Suprapubic skin (tissue), 4 donors: ENCODE data around the gene TCEA2. TPM values are rescaled to one million over a fixed set of nuclear protein-coding genes. Genes with fewer than 3 reads are reported as not detected.

ENCODE experiments used
- DNase-seq, 2 donors: peaks; one replicate each; pipeline ENCODE4 v3.0.0-alpha.2; 2019; ENCODE audit warnings: low spot score in 2 of 2
- H3K27ac ChIP-seq: fragments of 200-600 bp; sonication (generic); one replicate; pipeline ENCODE4 v1.5.1; 2019
- H3K27me3 ChIP-seq: fragments of 200-600 bp; sonication (generic); one replicate; pipeline ENCODE4 v1.5.1; 2019
- H3K36me3 ChIP-seq: fragments of 200-600 bp; sonication (generic); one replicate; pipeline ENCODE4 v1.5.1; 2019
- H3K4me1 ChIP-seq: fragments of 200-600 bp; sonication (generic); one replicate; pipeline ENCODE4 v1.5.1; 2019
- H3K4me3 ChIP-seq: fragments of 200-600 bp; sonication (generic); one replicate; pipeline ENCODE4 v1.5.1; 2019; ENCODE audit warnings: mild to moderate bottlenecking
- H3K9me3 ChIP-seq: fragments of 200-600 bp; sonication (generic); one replicate; pipeline ENCODE4 v1.5.1; 2019
- EP300 ChIP-seq: sonication (generic); formaldehyde crosslinking; IDR thresholded peaks from one replicate; pipeline ENCODE4 v1.6.1; 2017; ENCODE audit warnings: antibody characterized with exemption
- POLR2A ChIP-seq, 2 donors: fragments of 450-650 bp; IDR thresholded peaks; one replicate each; pipeline ENCODE4 v1.6.1; 2017; ENCODE audit warnings: antibody characterized with exemption in 2 of 2, mild to moderate bottlenecking in 2 of 2, moderate library complexity in 2 of 2
- POLR2AphosphoS5 ChIP-seq, 3 donors: sonication (generic); formaldehyde crosslinking; IDR thresholded peaks; one replicate each; pipeline ENCODE4 v1.6.1; 2017; ENCODE audit warnings: antibody characterized with exemption in 3 of 3
- WGBS: methylation state at CpG from one replicate; pipeline ENCODE4 v1.1.5; 2018; 5-methylcytosine and 5-hydroxymethylcytosine counted together
- total RNA-seq, 4 donors: library from RNA; depleted of rRNA; stranded (reverse); fragments of >200 nt; gene quantifications; one replicate each; pipeline ENCODE4 v1.1.0, GENCODE V29; 2016
- TF ChIP-seq, protein P1 (sequence below), 2 donors: fragments of 200-600 bp in 1 of 2; fragments of 450-650 bp in 1 of 2; sonication (generic) in 1 of 2; IDR thresholded peaks; one replicate each; pipeline ENCODE4 v1.5.1; 2016 to 2019; ENCODE audit warnings: antibody characterized with exemption in 2 of 2, mild to moderate bottlenecking in 1 of 2, moderate library complexity in 1 of 2

Gene TCEA2
- total RNA-seq, 4 donors from 2014 or later: 8.6 to 27.9 (median 13.2) TPM

GRCh38 chr20:64095927-64096326 lies 32.9 kb downstream of the TCEA2 start:
- no peak overlapping the region for H3K4me3 ChIP-seq
- H3K4me1 ChIP-seq: no peaks in the 10 kb centered on the region
- DNase-seq: no peak
- no peaks in the 10 kb centered on the region for H3K9me3 ChIP-seq
- no peaks in the 10 kb centered on the region for H3K36me3 ChIP-seq
- no peak overlapping the region for H3K27ac ChIP-seq
- TF ChIP-seq POLR2AphosphoS5 (IDR thresholded peaks at IDR 0.05) (no peak), EP300 (no peak), POLR2A (IDR thresholded peaks at IDR 0.05) (no peak)
- TF ChIP-seq, protein P1, sequence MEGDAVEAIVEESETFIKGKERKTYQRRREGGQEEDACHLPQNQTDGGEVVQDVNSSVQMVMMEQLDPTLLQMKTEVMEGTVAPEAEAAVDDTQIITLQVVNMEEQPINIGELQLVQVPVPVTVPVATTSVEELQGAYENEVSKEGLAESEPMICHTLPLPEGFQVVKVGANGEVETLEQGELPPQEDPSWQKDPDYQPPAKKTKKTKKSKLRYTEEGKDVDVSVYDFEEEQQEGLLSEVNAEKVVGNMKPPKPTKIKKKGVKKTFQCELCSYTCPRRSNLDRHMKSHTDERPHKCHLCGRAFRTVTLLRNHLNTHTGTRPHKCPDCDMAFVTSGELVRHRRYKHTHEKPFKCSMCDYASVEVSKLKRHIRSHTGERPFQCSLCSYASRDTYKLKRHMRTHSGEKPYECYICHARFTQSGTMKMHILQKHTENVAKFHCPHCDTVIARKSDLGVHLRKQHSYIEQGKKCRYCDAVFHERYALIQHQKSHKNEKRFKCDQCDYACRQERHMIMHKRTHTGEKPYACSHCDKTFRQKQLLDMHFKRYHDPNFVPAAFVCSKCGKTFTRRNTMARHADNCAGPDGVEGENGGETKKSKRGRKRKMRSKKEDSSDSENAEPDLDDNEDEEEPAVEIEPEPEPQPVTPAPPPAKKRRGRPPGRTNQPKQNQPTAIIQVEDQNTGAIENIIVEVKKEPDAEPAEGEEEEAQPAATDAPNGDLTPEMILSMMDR (IDR thresholded peaks at IDR 0.05): no peak
- WGBS: 64% methylated on average over 8 of the region's 11 CpGs
- peaks cover 16% of the 10 kb centered on the region for H3K27me3 ChIP-seq

DNA sequence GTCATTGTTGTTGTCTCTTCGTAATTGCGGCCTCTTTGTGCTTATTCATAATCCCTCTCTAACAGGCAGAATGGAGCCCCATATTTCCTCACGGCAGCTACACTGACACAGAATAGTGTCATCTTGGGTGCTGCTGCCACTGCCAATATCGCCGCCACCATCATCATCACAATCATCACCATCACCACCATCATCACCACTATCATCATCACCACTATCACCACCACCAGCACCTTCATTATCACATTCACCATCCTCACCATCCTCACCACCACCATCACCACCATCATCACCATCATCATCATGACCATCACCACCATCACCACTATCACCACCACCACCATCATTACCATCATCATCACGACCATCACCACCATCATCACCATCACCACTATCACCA lies 33.5 kb downstream of the TCEA2 start:
- WGBS: 96% methylated on average over 6 of the region's 6 CpGs
- TF ChIP-seq POLR2A (IDR thresholded peaks at IDR 0.05) (no peak), EP300 (no peak), POLR2AphosphoS5 (IDR thresholded peaks at IDR 0.05) (no peak)
- TF ChIP-seq, protein P1 (IDR thresholded peaks at IDR 0.05): no peak
- no peak overlapping the region for H3K4me3 ChIP-seq
- H3K27me3 ChIP-seq: peaks cover 22% of the 10 kb centered on the region
- H3K9me3 ChIP-seq: no peaks in the 10 kb centered on the region
- no peaks in the 10 kb centered on the region for H3K4me1 ChIP-seq
- H3K27ac ChIP-seq: no peak overlapping the region
- DNase-seq: no peak
- H3K36me3 ChIP-seq: no peaks in the 10 kb centered on the region

- H3K27me3 ChIP-seq: peaks cover 42% of the 10 kb centered on the region
- H3K4me3 ChIP-seq: no peak overlapping the region
- no peaks in the 10 kb centered on the region for H3K36me3 ChIP-seq
- H3K9me3 ChIP-seq: no peaks in the 10 kb centered on the region
- no peak for DNase-seq
- WGBS: 95% methylated on average over 19 of the region's 28 CpGs
- TF ChIP-seq POLR2AphosphoS5 (IDR thresholded peaks at IDR 0.05) (no peak), POLR2A (IDR thresholded peaks at IDR 0.05) (no peak), EP300 (no peak)
- TF ChIP-seq, protein P1 (IDR thresholded peaks at IDR 0.05): no peak
- H3K27ac ChIP-seq: no peak overlapping the region
- peaks cover 14% of the 10 kb centered on the region for H3K4me1 ChIP-seq
Observed at GRCh38 chr20:64098471-64099013, 35.5 kb downstream of the TCEA2 start.

DNA sequence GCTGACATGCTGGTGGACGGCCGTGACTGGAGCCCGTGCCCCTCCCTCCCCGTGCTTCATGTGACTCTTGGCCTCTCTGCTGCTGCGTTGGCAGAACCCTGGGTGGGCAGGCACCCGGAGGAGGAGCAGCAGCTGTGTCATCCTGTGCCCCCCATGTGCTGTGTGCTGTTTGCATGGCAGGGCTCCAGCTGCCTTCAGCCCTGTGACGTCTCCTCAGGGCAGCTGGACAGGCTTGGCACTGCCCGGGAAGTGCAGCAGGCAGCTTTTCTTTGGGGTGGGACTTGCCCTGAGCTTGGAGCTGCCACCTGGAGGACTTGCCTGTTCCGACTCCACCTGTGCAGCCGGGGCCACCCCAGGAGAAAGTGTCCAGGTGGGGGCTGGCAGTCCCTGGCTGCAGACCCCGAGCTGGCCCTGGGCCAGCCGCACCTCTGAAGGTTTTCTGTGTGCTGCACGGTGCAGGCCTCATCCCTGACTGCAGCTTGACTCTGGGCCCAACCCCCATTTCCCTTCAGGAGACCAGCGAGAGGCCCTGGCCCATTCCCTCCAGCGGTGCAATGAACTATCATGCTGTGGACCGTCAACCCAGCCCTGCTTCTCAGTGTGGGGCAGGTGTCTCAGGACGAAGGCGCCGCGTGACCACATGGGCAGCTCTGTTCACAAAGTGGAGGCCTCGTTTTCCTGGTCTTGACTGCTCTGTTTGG lies 36.2 kb downstream of the TCEA2 start:
- Histone ChIP-seq H3K27me3 (peaks cover 49% of the 10 kb centered on the region), H3K27ac (no peak overlapping the region), H3K9me3 (no peaks in the 10 kb centered on the region), H3K4me1 (peaks cover 14% of the 10 kb centered on the region), H3K4me3 (no peak overlapping the region), H3K36me3 (no peaks in the 10 kb centered on the region)
- DNase-seq: no peak
- TF ChIP-seq EP300 (no peak), POLR2AphosphoS5 (IDR thresholded peaks at IDR 0.05) (no peak), POLR2A (IDR thresholded peaks at IDR 0.05) (no peak)
- TF ChIP-seq, protein P1 (IDR thresholded peaks at IDR 0.05): no peak
- WGBS: 70% methylated on average over 7 of the region's 21 CpGs

DNA sequence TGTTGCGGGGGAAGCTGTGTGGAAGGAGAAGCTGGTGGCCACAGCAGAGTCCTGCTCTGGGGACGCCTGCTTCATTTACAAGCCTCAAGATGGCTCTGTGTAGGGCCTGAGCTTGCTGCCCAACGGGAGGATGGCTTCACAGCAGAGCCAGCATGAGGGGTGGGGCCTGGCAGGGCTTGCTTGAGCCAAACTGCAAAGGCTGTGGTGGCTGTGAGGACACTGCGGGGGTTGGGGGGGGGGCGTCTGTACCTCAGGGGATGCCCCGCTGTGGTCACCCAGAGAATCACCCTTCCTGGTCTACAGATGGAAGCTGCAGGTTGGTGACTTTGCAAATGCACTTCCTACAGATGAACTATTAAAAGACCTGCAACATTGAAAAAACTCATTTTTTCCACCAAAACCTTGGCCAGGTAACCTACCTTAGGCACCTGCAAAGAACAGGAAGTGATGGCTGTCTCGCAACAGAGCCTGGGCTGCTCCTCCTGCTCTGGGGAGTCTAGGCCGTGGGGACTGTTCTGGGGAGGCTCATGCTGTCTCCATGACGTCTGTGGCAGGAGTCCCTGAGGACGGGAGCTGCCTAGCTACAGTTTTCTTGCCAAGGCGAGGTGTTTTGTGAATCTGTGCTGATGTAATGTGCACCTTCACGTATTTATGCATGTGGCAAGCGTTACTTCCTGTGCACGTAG lies 37.0 kb downstream of the TCEA2 start:
- H3K27ac ChIP-seq: no peak overlapping the region
- WGBS: 77% methylated on average over 13 of the region's 14 CpGs
- H3K36me3 ChIP-seq: no peaks in the 10 kb centered on the region
- peaks cover 57% of the 10 kb centered on the region for H3K27me3 ChIP-seq
- TF ChIP-seq POLR2AphosphoS5 (IDR thresholded peaks at IDR 0.05) (no peak), EP300 (no peak), POLR2A (IDR thresholded peaks at IDR 0.05) (no peak)
- TF ChIP-seq, protein P1 (IDR thresholded peaks at IDR 0.05): no peak
- H3K9me3 ChIP-seq: no peaks in the 10 kb centered on the region
- no peak overlapping the region for H3K4me3 ChIP-seq
- peaks cover 14% of the 10 kb centered on the region for H3K4me1 ChIP-seq
- no peak for DNase-seq
